Hepatocyte (in vitro differentiated cells): ENCODE data around the gene SLC48A1. TPM values are rescaled to one million over a fixed set of nuclear protein-coding genes. Genes with fewer than 3 reads are reported as not detected.

ENCODE experiments used
- DNase-seq: peaks from one replicate; pipeline ENCODE4 v3.0.0-alpha.2; 2016; ENCODE audit warnings: low spot score
- H2AFZ ChIP-seq: fragments of 200-600 bp; sonication (generic); 2 replicates; pipeline ENCODE4 v1.6.0; 2016; ENCODE audit warnings: antibody characterized with exemption, mild to moderate bottlenecking
- H3K27ac ChIP-seq: fragments of 200-600 bp; sonication (generic); 2 replicates; pipeline ENCODE4 v1.5.1; 2016; ENCODE audit warnings: mild to moderate bottlenecking
- H3K27me3 ChIP-seq: fragments of 200-600 bp; sonication (generic); 2 replicates; pipeline ENCODE4 v1.6.1; 2016
- H3K36me3 ChIP-seq: fragments of 200-600 bp; sonication (generic); replicated peaks from 2 replicates; pipeline ENCODE4 v1.5.1; 2016; ENCODE audit warnings: low read depth; ENCODE audit not compliant: insufficient read depth
- H3K4me1 ChIP-seq: fragments of 200-600 bp; sonication (generic); 2 replicates; pipeline ENCODE4 v1.5.1; 2016; ENCODE audit warnings: mild to moderate bottlenecking, moderate library complexity; ENCODE audit not compliant: insufficient read depth
- H3K4me2 ChIP-seq: fragments of 200-600 bp; sonication (generic); 2 replicates; pipeline ENCODE4 v1.6.0; 2016
- H3K4me3 ChIP-seq: fragments of 200-600 bp; sonication (generic); 2 replicates; pipeline ENCODE4 v1.5.1; 2016; ENCODE audit warnings: mild to moderate bottlenecking
- H3K79me2 ChIP-seq: fragments of 200-600 bp; sonication (generic); 2 replicates; pipeline ENCODE4 v1.6.0; 2017; ENCODE audit warnings: mild to moderate bottlenecking
- H3K9me2 ChIP-seq: fragments of 200-600 bp; sonication (generic); replicated peaks from 2 replicates; pipeline ENCODE4 v1.6.0; 2017; ENCODE audit warnings: mild to moderate bottlenecking; ENCODE audit not compliant: insufficient read depth
- H3K9me3 ChIP-seq: fragments of 200-600 bp; sonication (generic); 2 replicates; pipeline ENCODE4 v1.5.1; 2016; ENCODE audit warnings: low read depth, mild to moderate bottlenecking
- H4K20me1 ChIP-seq: fragments of 200-600 bp; sonication (generic); 2 replicates; pipeline ENCODE4 v1.6.0; 2016; ENCODE audit warnings: mild to moderate bottlenecking; ENCODE audit not compliant: insufficient read depth, poor library complexity, severe bottlenecking
- CTCF ChIP-seq: fragments of 200-600 bp; sonication (generic); IDR thresholded peaks from 2 replicates; pipeline ENCODE4 v1.5.1; 2016; ENCODE audit warnings: antibody characterized with exemption, mild to moderate bottlenecking; ENCODE audit not compliant: poor library complexity
- EZH2 ChIP-seq: fragments of 200-600 bp; sonication (generic); IDR thresholded peaks from 2 replicates; pipeline ENCODE4 v1.6.1; 2016; ENCODE audit warnings: antibody characterized with exemption, mild to moderate bottlenecking, borderline replicate concordance
- EZH2phosphoT487 ChIP-seq: fragments of 200-600 bp; sonication (generic); IDR thresholded peaks from one replicate; pipeline ENCODE4 v1.6.1; 2018; ENCODE audit warnings: antibody characterized with exemption, mild to moderate bottlenecking, low read depth, moderate library complexity; ENCODE audit not compliant: unreplicated experiment, severe bottlenecking
- WGBS: methylation state at CpG from one replicate; pipeline ENCODE4 v1.1.6; 2016; ENCODE audit warnings: low lambda C conversion rate; ENCODE audit errors: missing lambda C conversion rate; 5-methylcytosine and 5-hydroxymethylcytosine counted together
- polyA plus RNA-seq: library from polyadenylated mRNA; unstranded; fragments of >200 nt; fragmentation: Nextera tagmentation; extraction: Ambion mirVana; gene quantifications from 2 replicates; pipeline ENCODE4 v1.2.1, GENCODE V29; 2016
- total RNA-seq: library from RNA; depleted of rRNA; stranded (reverse); fragments of >200 nt; gene quantifications from 2 replicates; pipeline ENCODE4 v1.2.3, GENCODE V29; 2014

The SLC48A1 gene
- total and polyA plus RNA-seq, 2 experiments from 2014 or later: 11.2 to 22.6 TPM

- Histone ChIP-seq H3K9me3 (no peaks in the 10 kb centered on the region), H3K27me3 (no peaks in the 10 kb centered on the region), H3K79me2 (no peaks in the 10 kb centered on the region), H3K27ac (no peak overlapping the region), H3K4me2 (no peak overlapping the region), H3K4me1 (no peaks in the 10 kb centered on the region), H3K9me2 (no peaks in the 10 kb centered on the region), H3K36me3 (no peaks in the 10 kb centered on the region), H3K4me3 (no peak overlapping the region), H2AFZ (no peak overlapping the region), H4K20me1 (no peaks in the 10 kb centered on the region)
- 97% methylated on average over 17 of the region's 20 CpGs for WGBS
- TF ChIP-seq EZH2 (no peak), EZH2phosphoT487 (no peak), CTCF (no peak)
- no peak for DNase-seq
These were observed 17.8 kb downstream of the SLC48A1 start for GRCh38 chr12:47790676-47791350.

GRCh38 chr12:47791351-47791746 lies 18.3 kb downstream of the SLC48A1 start:
- no peaks in the 10 kb centered on the region for H3K9me2 ChIP-seq
- H3K79me2 ChIP-seq: no peaks in the 10 kb centered on the region
- no peak for DNase-seq
- no peaks in the 10 kb centered on the region for H3K27me3 ChIP-seq
- no peak overlapping the region for H3K4me3 ChIP-seq
- H3K9me3 ChIP-seq: no peaks in the 10 kb centered on the region
- no peak overlapping the region for H2AFZ ChIP-seq
- 99% methylated on average over 13 of the region's 14 CpGs for WGBS
- H3K4me2 ChIP-seq: no peak overlapping the region
- no peak overlapping the region for H3K27ac ChIP-seq
- no peaks in the 10 kb centered on the region for H3K36me3 ChIP-seq
- no peaks in the 10 kb centered on the region for H4K20me1 ChIP-seq
- no peaks in the 10 kb centered on the region for H3K4me1 ChIP-seq
- TF ChIP-seq EZH2phosphoT487 (no peak), EZH2 (no peak), CTCF (no peak)

DNA sequence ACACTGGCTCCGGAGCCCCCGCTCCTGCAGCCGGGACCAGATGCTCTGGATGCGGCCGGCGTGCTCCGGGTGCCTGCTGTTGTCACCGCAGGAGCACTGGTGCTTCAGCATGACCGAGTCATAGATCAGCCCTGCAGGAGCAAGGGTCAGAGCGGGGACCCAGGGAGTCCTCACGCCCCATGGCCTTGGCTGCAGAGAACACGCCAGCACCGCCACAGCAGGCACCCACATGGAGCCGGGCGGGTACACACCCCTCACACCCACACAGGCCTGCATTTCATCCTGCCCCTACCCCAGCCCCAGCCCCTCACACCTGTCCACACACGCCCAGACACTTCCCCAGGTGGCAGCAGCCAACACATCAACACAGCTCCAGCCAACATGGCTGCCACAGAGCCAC lies 18.8 kb downstream of the SLC48A1 start:
- no peak for DNase-seq
- Histone ChIP-seq H3K4me3 (no peak overlapping the region), H3K27ac (no peak overlapping the region), H3K4me1 (no peaks in the 10 kb centered on the region), H3K9me3 (no peaks in the 10 kb centered on the region), H3K79me2 (no peaks in the 10 kb centered on the region), H3K9me2 (no peaks in the 10 kb centered on the region), H4K20me1 (no peaks in the 10 kb centered on the region), H2AFZ (no peak overlapping the region), H3K4me2 (no peak overlapping the region), H3K36me3 (no peaks in the 10 kb centered on the region), H3K27me3 (no peaks in the 10 kb centered on the region)
- WGBS: 100% methylated on average over 13 of the region's 16 CpGs
- no peak for TF ChIP-seq EZH2
- TF ChIP-seq EZH2phosphoT487: no peak
- no peak for TF ChIP-seq CTCF
